Measurements from ENCODE around the gene NOTCH3. TPM values are rescaled to one million over a fixed set of nuclear protein-coding genes. Genes with fewer than 3 reads are reported as not detected.

NOTCH3 gene
- total RNA-seq, 1 experiment from 2014 or later, result 47.3 TPM

- DNase-seq (ENCODE audit: extremely low read depth, low read depth), result no peak
Observed at GRCh38 chr19:15110418-15110815, 90.4 kb downstream of the NOTCH3 start.

GRCh38 chr19:15109768-15110417, 90.9 kb downstream of the NOTCH3 start:
- DNase-seq (ENCODE audit: extremely low read depth, low read depth), result no peak

Small RNA genes within 50 kb of the gene (small RNA-seq; reads per million reads assigned to genes)
- gene MIR6795 (0 reads per million in 2 experiments), gene RNU6-782P (0 reads per million in 2 experiments)

Other genes starting within 250 kb of the NOTCH3 start
- gene SLC1A6, start 221.1 kb downstream of the NOTCH3 start, total RNA-seq (2014; rRNA removed; shearing (Covaris generic)), result not detected in 2 replicates
- gene CASP14, start 151.5 kb downstream of the NOTCH3 start, total RNA-seq (2014; rRNA removed; shearing (Covaris generic)), result not detected in 2 replicates
- gene OR1I1, start 118.8 kb downstream of the NOTCH3 start, total RNA-seq (2014; rRNA removed; shearing (Covaris generic)), result not detected in 2 replicates
- 10.8 and 12.1 TPM in 2 replicates for gene SYDE1, start 93.6 kb downstream of the NOTCH3 start, total RNA-seq (2014; rRNA removed; shearing (Covaris generic))
- gene EPHX3, start 31.5 kb upstream of the NOTCH3 start, total RNA-seq (2014; rRNA removed; shearing (Covaris generic)), result 0.17 and 0.22 TPM in 2 replicates
- gene BRD4, start 131.5 kb upstream of the NOTCH3 start, total RNA-seq (2014; rRNA removed; shearing (Covaris generic)), result 23.4 and 23.9 TPM in 2 replicates
- gene AKAP8, start 178.8 kb upstream of the NOTCH3 start, total RNA-seq (2014; rRNA removed; shearing (Covaris generic)), result 15.3 and 17.9 TPM in 2 replicates
- 47.2 and 49.4 TPM in 2 replicates for gene AKAP8L, start 218.0 kb upstream of the NOTCH3 start, total RNA-seq (2014; rRNA removed; shearing (Covaris generic))
- 9.3 and 10.0 TPM in 2 replicates for gene WIZ, start 249.0 kb upstream of the NOTCH3 start, total RNA-seq (2014; rRNA removed; shearing (Covaris generic))

All from NCI-H460 (cell line).